Measurements from ENCODE around the gene CEMIP2. TPM values are rescaled to one million over a fixed set of nuclear protein-coding genes. Genes with fewer than 3 reads are reported as not detected.

The CEMIP2 gene
- total RNA-seq, 3 donors from 2014 or later = 79.0 to 144 (median 81.2) TPM

- H3K9me3 ChIP-seq = no peaks in the 10 kb centered on the region
- no peak overlapping the region for H3K27ac ChIP-seq
- no peaks in the 10 kb centered on the region for H3K36me3 ChIP-seq
- no peaks in the 10 kb centered on the region for H3K27me3 ChIP-seq
- no peaks in the 10 kb centered on the region for H3K4me1 ChIP-seq
- DNase-seq (ENCODE audit: low spot score in 2 of 2) = no peak
- no peak for TF ChIP-seq CTCF (IDR thresholded peaks at IDR 0.05)
- no peak for TF ChIP-seq POLR2AphosphoS5 (IDR thresholded peaks at IDR 0.05)
- no peak for TF ChIP-seq POLR2A (IDR thresholded peaks at IDR 0.05)
- no peak overlapping the region for H3K4me3 ChIP-seq
- intact Hi-C loops (cut with DNase I; ENCODE audit: low total_unique reads) = no loop called here
These were observed 11.6 kb downstream of the CEMIP2 start for GRCh38 chr9:71756753-71757152.

- no peak for DNase-seq (ENCODE audit: low spot score in 2 of 2)
- Histone ChIP-seq H3K4me1 (no peaks in the 10 kb centered on the region), H3K4me3 (no peak overlapping the region), H3K27ac (no peak overlapping the region), H3K9me3 (no peaks in the 10 kb centered on the region), H3K27me3 (no peaks in the 10 kb centered on the region), H3K36me3 (no peaks in the 10 kb centered on the region)
- intact Hi-C loops (cut with DNase I; ENCODE audit: low total_unique reads) = no loop called here
- TF ChIP-seq POLR2A (IDR thresholded peaks at IDR 0.05) (no peak), POLR2AphosphoS5 (IDR thresholded peaks at IDR 0.05) (no peak), CTCF (IDR thresholded peaks at IDR 0.05) (no peak)
These were observed 12.4 kb downstream of the CEMIP2 start for GRCh38 chr9:71755869-71756268.

- intact Hi-C loops (cut with DNase I; ENCODE audit: low total_unique reads) = no loop called here
- DNase-seq (ENCODE audit: low spot score in 2 of 2) = no peak
- Histone ChIP-seq H3K27ac (no peak overlapping the region), H3K9me3 (no peaks in the 10 kb centered on the region), H3K4me3 (no peak overlapping the region), H3K27me3 (no peaks in the 10 kb centered on the region), H3K4me1 (no peaks in the 10 kb centered on the region), H3K36me3 (no peaks in the 10 kb centered on the region)
- no peak for TF ChIP-seq CTCF (IDR thresholded peaks at IDR 0.05)
- TF ChIP-seq POLR2A (IDR thresholded peaks at IDR 0.05) = no peak
- TF ChIP-seq POLR2AphosphoS5 (IDR thresholded peaks at IDR 0.05) = no peak
These were observed 13.1 kb downstream of the CEMIP2 start for GRCh38 chr9:71755230-71755629.

GRCh38 chr9:71754151-71754550 is 14.2 kb downstream of the CEMIP2 start:
- no peaks in the 10 kb centered on the region for H3K9me3 ChIP-seq
- TF ChIP-seq POLR2AphosphoS5 (IDR thresholded peaks at IDR 0.05) = no peak
- intact Hi-C loops (cut with DNase I; ENCODE audit: low total_unique reads) = no loop called here
- no peak overlapping the region for H3K27ac ChIP-seq
- DNase-seq (ENCODE audit: low spot score in 2 of 2) = no peak
- H3K27me3 ChIP-seq = no peaks in the 10 kb centered on the region
- no peak overlapping the region for H3K4me3 ChIP-seq
- H3K36me3 ChIP-seq = no peaks in the 10 kb centered on the region
- no peaks in the 10 kb centered on the region for H3K4me1 ChIP-seq

GRCh38 chr9:71752928-71753327 is 15.4 kb downstream of the CEMIP2 start:
- H3K36me3 ChIP-seq = no peaks in the 10 kb centered on the region
- intact Hi-C loops (cut with DNase I; ENCODE audit: low total_unique reads) = no loop called here
- no peaks in the 10 kb centered on the region for H3K9me3 ChIP-seq
- no peak overlapping the region for H3K27ac ChIP-seq
- no peaks in the 10 kb centered on the region for H3K27me3 ChIP-seq
- no peak overlapping the region for H3K4me3 ChIP-seq
- DNase-seq (ENCODE audit: low spot score in 2 of 2) = no peak
- TF ChIP-seq POLR2A (IDR thresholded peaks at IDR 0.05) (no peak), CTCF (IDR thresholded peaks at IDR 0.05) (no peak), POLR2AphosphoS5 (IDR thresholded peaks at IDR 0.05) (no peak)
- H3K4me1 ChIP-seq = no peaks in the 10 kb centered on the region

GRCh38 chr9:71752352-71752751 is 16.0 kb downstream of the CEMIP2 start:
- H3K4me1 ChIP-seq = no peaks in the 10 kb centered on the region
- no peak overlapping the region for H3K27ac ChIP-seq
- intact Hi-C loops (cut with DNase I; ENCODE audit: low total_unique reads) = no loop called here
- H3K9me3 ChIP-seq = no peaks in the 10 kb centered on the region
- no peak for TF ChIP-seq POLR2A (IDR thresholded peaks at IDR 0.05)
- DNase-seq (ENCODE audit: low spot score in 2 of 2) = no peak
- no peaks in the 10 kb centered on the region for H3K27me3 ChIP-seq
- no peaks in the 10 kb centered on the region for H3K36me3 ChIP-seq
- H3K4me3 ChIP-seq = no peak overlapping the region
